Right lung (tissue), 5 donors: ENCODE data around the gene FANCI. TPM values are rescaled to one million over a fixed set of nuclear protein-coding genes. Genes with fewer than 3 reads are reported as not detected.

Experiments
- DNase-seq, 2 donors: peaks; one replicate each; pipeline ENCODE4 v3.0.0-alpha.2; 2013
- polyA plus RNA-seq, 5 donors: library from polyadenylated mRNA; unstranded; fragments of 120-200 nt; gene quantifications; one replicate each; pipeline versions ENCODE4 v1.2.1 to v1.2.3, GENCODE V29; 2013; ENCODE audit warnings: inconsistent platforms in 1 of 5, low replicate concordance in 1 of 5; ENCODE audit not compliant: insufficient read length in 5 of 5, insufficient read depth in 1 of 5

The FANCI gene
- polyA plus RNA-seq, 5 donors = 20.1 to 61.1 (median 47.5) TPM

DNA sequence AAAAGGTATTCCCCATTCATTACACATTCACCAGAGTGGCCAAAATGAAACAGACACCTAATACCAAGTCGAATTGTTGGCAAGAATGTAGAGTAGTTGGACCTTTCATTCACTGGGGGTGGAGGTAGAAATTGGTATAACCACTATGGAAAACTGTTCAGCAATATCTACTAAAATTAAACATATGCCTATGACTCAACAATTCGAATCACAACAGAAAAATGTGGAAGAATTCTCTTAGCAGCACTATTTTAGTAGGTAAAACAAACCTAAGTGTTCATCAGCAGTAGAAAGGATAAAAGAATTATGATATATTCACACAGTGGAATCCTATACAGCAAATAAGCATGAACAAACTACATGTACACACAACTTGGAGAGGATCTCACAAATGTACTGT is 60.2 kb downstream of the FANCI start:
- no peak for DNase-seq

DNA sequence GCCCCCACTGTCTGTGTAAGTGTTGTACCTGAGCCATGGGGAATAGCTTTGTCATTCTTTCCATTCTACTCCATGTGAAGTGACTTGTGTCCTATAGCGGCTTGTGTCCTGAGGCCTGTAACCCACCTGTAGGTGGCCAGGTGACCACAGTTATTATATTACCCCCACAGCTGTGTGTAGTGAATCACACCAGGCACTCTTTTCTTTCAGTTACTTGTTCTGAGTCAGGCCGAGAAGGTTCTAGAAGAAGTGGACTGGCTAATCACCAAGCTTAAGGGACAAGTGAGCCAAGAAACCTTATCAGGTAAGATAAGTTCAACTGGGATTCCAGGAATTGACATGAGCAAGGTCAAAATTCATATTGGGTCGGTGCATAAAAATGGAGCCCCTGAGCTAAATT is 61.6 kb downstream of the FANCI start:
- no peak for DNase-seq

DNA sequence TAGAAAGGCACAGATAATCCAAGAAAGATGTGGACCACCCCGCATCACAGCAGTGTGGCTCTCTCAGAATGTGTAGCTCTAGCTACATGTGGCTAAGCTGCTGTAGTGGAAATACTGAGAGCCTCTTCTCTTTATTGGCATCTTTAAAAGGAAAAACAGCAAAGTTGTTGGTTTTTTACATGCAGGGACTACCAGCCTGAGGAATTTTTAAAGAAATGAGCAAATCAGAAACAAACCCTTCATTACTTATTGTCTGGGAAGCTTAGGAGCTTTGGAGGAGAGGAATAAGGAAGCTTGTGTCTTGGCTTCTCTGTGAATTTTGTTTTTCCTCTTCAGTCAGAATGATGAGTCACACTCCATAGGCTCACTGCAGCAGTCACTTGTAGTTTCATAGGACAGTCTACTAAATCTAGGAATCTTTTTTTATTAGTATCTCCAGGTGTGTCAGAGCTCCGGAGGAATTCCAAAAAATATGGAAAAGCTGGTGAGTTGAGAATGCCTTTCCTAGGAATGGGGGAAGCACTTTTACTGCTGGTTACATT is 63.3 kb downstream of the FANCI start:
- DNase-seq = no peak

DNA sequence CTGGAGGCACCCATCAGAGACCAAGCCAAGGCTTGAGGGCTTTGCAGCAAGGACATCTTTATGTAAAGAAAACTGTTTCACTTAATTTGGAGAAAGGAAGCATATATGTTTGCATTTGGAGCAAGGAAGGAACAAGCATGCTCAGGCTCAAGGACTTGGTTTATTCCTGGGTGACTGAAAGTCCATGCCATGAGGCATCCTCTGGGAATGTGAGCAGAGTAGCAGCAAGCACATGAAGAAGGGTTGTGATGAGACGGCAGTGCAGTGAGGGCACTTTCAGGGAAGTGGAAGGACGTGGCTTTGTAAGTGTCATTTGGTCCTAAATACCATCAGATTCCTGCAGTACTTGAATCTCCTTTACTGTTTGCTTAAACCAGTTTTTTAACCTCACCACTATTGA is 64.0 kb downstream of the FANCI start:
- no peak for DNase-seq

DNA sequence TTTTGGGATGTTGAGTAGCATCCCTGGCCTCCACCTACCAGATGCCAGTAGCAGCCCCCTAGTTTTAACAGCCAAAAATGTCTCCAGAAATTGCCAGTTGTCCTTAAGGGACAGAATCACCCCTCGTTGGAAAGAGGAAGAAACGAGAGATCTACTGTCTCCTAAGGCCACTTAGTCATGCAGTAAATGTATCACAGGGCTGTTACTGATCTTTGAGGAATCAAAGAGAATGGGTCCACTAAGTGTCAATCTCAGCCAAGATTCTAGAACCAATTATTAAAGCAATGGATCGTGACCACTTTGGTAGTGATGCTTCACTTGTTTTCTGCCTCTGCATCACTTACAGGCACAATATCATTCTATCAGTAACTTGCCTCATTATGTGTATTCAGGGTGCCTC is 64.5 kb downstream of the FANCI start:
- DNase-seq = no peak

DNA sequence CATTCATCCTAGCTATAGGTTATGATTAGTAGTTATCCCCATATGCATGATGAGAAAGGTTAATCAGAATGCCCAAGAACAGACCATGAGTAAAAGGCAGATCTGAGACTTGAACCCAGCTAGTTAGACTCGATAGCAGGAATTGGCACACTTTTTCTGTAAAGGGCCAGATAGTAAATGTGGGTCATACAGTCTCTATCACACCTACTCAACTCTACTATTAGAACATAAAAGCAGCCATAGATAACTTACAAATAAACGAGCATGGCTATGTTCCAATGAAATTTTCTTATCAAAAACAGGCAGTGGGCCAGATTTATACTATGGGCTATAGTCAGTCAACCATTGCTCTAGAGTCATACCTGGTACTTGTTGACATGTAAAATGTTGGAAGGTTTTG is 66.2 kb downstream of the FANCI start:
- DNase-seq = no peak

DNA sequence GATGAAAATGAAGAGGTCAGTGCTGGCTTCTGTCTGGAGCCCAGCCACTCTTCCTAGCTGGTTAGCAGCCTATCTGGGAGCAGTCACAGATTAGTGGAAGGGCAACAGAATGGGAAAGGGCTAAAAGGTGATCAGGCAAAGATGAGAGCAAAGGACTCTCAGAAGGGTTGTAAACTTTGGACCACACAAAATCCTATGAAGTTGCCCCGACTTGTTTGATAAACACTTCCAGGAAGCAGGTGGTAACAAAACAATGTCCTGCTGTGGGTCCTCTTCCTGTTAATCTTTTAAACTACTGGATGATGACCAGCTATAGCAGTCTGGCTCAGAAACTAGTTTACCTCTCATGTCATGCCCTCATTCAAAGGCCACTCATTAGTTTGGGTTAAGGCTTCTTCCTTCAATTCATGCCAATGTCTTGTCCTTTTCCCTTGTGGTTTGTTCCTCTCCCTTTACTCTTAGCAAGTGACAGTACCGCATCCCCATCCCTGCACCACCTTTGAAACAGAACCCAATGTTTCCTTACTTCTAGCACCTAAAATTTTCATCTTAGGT is 71.7 kb downstream of the FANCI start:
- no peak for DNase-seq

DNA sequence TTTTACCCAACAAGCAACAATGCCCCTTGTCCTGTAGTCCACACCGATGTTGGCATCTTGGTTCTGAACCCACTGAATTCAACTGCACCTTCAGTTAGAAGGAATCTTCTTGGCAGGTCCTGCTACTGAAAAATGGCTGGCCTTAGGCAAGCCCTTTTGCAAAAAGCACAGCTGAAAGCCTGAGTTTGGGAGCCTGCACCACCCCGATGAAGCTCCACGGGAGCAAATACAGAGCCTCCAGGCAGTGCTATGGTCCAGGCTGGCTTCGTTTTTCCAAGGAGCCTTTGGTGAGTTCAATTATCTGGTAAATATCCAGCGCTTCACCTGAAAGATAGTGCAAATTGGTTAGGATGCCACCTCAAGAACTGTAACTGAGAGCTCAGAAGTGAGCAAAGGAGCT is 72.7 kb downstream of the FANCI start:
- DNase-seq = no peak

DNA sequence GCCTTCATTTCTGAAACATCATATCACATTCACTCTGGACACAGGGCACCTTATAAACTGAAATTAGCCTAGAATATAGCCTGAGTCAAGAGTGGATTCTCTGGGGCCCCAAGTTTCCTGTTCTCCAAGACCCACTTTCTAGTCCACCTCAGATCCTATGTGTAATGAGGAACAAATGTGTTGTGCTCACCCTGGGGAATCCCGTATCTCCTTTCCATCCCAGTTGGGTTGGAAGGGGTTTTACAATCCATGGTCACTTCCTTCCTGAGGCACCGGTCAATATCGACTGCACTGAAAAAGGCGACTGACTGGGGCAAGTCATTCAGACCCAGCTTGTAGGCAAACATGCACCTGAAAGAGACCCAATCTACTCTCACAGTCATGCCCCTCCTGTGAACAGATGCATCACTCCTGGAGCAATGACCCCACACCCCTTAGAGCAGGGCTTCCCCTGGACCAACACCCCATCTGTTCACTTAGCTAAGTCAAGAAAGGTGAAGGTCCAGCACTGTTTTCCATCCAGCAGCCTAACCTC is 73.5 kb downstream of the FANCI start:
- DNase-seq = no peak

DNA sequence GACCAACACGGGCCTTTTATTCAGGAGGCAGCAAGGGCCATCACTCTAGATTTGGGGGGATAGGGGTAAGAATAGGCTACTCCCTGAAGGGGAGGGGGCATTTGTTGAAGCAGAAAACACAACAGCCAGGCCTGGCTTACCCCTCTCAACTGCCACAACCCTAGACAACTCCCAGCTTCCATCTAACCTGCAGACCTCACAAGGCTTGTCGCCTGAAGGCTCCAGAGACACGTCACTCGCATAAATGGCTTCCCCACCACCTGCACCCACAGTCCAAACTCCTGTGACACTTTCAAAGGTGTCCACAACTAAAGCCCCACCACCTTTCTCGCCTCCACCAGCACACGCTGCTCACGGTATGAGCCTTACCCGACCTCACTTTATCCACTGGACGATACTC is 75.9 kb downstream of the FANCI start:
- DNase-seq = no peak

DNA sequence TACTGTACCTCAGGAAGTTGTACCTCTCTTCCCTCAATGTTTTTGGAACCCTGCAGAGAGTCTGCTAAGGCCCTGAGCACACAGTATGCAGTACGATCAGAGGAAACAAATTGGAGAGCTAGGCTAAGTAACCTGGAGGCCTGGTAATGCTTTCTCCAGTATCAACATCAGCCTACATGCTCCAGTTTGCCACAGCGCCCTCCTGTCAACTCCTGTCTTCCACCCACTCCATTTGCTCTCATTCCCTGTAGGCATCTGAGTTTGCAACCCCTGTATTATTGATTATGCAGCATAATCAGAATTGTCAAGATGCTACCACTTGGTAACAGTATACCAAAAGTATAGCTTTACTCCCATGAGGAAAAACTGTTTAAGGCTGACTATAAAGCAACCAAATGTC is 76.4 kb downstream of the FANCI start:
- no peak for DNase-seq

DNA sequence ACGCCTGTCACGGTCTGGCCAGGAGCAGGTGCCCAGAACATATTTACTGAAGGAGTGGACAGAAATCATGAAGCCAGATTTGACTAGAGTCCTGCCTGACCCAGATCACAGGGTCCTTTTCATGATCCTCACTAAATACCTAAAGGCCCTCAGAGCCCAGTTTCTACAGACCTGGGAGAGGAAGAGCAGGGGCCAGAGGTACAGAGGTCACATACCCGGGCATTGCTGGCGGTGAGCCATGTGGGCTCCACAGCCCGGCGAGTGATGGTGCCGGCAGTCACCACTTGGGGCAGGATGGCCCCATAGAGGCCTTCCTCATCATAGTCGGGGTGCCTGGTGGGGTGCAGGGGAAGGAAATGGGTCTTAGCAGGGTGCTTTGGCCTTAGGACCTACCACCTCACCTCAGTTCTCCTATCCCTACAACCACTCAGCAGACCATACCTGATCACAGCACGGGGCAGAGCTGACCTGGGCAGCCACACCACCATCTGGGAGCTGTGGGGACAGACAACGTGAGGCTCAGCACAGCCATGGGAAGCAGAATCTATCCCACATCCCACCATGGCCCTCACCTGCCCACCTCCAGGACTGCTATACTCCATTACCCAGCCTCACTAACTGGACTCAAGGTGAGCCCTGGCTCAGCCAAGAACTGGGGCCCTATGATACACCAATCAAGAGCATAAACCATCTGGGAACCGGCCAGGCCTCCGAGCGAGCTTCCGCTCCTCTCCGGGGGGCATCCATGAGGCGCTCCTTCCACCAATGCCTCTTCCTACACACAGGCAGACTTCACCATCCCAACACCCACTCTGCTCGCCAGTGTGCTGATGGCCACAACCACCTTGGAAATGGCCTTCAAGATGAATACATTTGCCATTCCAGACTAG is 78.0 kb downstream of the FANCI start:
- no peak for DNase-seq

DNA sequence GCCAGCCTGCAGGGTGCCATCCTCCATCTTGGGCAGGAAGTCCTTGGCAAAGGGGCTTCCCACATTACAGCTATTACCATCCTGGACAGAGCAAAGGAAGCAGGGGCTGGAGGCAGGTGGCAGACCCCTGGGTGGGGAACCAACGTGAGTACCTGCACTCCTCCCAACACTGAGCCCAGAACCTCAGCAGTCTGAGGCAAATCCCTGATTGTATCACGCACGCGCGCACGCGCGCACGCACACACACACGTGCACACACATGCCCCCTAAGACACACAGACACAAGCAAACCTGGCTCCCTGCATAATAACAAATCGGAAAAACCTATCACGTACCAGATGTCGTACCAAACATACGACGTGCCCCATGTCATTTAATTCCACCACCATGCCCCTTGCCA is 79.0 kb downstream of the FANCI start:
- no peak for DNase-seq

DNA sequence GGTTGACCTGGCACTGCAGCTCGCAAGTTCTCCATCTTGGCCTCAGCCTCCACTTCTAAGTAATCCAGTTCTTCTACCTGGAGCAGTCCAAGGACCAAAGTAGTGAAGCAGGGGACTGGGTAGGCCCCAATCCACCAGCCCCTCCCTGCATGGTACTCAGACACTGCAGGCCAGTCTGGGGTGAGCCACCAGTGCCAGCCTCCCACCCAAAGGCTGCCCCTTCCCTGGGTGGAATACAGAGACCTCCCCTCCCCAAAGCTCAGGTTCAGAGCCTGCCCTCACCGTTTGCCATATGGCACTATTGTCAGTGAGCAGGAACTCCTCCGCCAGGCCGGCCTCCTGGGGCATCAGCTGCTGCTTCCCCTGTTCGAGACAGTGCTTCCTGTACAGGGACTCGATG is 80.0 kb downstream of the FANCI start:
- no peak for DNase-seq

DNA sequence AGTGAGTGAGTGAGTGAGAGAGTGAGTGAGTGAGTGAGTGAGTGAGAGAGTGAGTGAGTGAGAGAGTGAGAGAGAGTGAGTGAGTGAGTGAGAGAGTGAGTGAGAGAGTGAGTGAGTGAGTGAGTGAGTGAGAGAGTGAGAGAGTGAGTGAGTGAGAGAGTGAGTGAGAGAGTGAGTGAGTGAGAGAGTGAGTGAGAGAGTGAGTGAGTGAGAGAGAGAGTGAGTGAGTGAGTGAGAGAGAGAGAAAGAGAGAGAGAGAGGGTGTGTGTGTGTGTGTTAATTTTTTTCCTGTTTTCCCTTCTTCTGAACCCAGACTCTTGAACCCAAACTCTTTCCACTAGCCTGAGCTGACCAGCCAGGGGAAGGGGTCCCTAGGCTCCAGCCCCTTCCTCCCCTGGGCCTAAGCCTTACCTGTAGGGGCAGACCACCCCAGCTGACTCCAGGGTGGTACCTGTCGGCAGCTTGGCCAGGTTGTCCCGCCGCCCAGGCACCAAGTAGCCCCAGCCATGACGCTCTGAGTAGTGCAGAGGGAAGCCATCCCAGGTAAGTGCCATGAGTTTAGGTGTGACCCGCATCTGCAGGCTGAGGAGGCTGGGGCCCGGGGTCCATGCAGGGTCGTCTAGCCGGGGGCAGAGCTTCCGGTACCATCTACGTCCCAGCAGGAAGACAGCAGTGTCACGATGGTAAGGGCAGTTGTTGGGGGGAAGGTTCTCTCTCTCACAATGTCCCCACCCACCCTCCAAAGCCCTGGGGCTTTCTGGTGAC is 81.4 kb downstream of the FANCI start:
- no peak for DNase-seq

DNA sequence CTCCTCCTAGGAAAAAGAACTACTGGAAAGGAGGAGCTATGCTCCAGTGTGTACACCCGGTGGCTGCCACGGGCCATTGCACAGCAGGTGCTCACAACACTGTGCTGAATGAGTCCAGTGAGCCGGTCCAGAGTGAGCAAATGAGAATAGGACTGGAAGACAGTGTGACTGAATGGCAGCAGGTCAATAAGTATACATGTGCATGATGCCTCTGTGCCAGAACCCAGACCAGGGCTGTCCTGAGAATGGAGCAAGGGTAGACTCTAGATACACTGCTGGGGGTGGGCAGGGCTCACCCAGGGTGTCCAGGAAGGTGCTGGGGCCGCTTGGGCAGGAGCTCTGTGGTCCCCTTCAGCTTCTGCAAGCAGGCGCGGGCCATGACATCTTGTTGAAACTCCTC is 82.5 kb downstream of the FANCI start:
- DNase-seq = no peak

DNA sequence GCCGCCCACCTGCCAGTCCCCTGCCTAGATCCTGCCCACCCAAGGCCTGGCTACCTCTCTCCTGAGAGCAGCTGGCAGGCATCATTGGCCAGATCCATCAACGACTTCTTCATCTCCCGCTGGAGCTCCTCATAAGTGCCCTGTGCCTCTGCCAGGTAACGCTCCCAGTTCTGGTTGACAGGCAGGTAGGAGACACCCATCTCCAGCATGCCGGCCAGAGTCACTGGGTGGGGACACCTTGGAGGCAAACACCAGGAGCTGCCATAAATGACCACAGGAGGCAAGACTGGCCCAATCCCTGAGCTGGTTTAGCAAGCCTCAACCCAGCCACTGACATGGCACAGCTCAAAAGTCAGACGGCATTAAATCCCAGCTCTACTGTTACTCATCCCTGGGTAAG is 83.3 kb downstream of the FANCI start:
- no peak for DNase-seq

DNA sequence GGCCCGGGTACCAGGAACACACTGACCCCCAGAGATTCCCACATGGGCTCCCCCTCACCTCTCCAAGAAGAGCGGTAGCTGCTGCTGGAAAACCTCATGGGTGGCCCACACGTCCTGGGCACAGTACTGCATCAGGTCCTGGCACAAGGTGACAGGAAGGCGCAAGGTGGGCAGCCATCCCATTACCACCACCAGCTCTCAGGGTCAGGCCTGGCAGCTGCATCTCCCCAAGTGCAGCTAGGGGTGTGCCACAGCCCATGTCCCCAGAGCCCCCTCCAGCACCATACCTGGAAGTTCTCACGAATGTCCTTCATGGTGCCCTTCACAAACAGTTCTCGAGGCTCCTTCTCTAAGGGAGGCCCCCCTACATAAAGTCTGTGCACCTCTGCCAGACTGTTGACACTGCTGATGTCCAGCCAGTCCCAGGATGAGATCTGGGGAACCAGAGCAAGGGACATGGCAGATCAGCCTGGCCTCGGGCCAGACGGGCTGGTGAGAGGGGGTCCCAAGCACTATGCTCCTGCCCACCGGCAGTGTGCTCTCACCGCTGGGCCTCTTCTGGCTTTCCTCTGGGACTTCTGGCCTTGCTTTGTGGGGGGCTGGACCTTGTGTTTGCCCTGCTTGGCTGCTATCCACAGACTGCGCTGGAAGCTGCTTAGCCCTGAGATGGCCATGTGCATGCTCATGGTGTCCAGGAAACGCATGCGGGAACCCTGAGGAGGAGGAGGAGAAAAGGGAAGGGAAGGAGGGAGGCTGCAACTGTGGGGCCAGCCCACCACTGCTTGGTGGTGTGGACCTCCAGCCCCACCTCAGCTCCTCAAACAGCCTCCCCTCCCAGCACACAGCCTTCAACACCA is 84.8 kb downstream of the FANCI start:
- DNase-seq = no peak

DNA sequence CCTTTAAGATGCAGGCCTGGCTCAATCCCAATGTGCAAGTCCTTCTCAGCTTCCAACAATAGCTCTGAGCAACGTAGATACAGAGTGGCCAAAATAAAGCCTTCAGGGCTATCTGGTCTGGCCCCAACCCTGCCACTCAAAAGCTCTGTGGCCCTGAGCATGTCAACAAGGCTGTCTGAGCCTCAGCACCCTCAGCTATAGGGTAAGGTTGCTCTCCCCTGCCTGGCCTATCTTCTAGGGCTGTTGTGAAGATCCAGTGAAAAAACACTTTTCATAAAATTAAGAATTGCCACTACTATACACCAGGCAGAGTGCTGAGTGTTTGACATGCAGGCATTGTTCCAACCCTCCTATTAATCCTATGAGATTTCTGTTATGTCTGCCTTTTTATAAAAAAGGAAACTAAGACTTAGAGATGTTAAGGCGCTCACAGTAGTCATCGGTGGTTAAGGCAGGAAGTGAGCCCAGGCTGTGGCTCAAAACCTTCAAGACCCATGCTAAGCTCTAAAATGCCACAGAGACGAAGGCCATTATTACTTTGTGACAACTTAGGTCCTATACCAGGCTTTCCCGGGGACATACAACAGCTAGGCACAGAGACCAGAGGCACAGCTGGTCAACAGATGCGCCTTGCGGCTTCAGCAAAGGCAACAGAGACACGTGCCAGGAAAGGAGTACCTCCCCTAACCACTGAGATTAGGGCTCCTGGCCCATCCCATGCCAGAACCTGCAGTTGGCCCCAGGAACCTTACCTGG is 85.7 kb downstream of the FANCI start:
- no peak for DNase-seq

DNA sequence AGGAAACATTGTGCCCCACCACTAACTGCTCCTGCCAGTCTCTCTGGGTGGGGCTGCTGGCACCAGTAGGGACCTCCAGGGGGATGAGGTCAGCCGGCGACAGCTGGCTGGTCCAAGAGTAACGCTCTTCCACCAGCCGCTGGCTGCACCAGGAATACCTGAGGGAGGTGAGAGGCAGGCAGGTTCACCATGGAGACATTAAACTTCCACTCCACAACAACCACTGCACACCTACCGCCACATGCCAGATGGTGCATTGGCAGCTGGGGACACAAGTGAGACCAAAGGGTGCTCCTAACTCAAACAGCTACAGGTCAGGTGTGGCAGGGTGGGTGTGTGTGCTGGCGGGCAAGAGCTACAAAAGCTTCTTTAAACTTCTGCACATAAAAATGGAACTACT is 86.3 kb downstream of the FANCI start:
- DNase-seq = no peak
